ENCODE measurements around the gene EVC.

EVC gene

GRCh38 chr4:5693871-5694270 lies 17.1 kb upstream of the EVC start:
- TF ChIP-seq CTCF (IDR thresholded peaks at IDR 0.05; ENCODE audit: low read depth, low read length), result no peak
- no peak overlapping the region for H3K27ac ChIP-seq
- no peaks in the 10 kb centered on the region for H3K27me3 ChIP-seq (ENCODE audit: insufficient read depth, low read depth, severe bottlenecking)
- H3K4me3 ChIP-seq (ENCODE audit: low read depth, low read length), result no peak overlapping the region
- no peaks in the 10 kb centered on the region for H3K9me3 ChIP-seq (ENCODE audit: severe bottlenecking)
- no peaks in the 10 kb centered on the region for H3K36me3 ChIP-seq
- DNase-seq, result no peak

- no peak for DNase-seq
- H3K9me3 ChIP-seq (ENCODE audit: severe bottlenecking), result no peaks in the 10 kb centered on the region
- no peak overlapping the region for H3K4me3 ChIP-seq (ENCODE audit: low read depth, low read length)
- no peaks in the 10 kb centered on the region for H3K36me3 ChIP-seq
- H3K27me3 ChIP-seq (ENCODE audit: insufficient read depth, low read depth, severe bottlenecking), result no peaks in the 10 kb centered on the region
- no peak for TF ChIP-seq CTCF (IDR thresholded peaks at IDR 0.05; ENCODE audit: low read depth, low read length)
- H3K27ac ChIP-seq, result no peak overlapping the region
Measured at GRCh38 chr4:5696341-5696740, 14.7 kb upstream of the EVC start.

- H3K27ac ChIP-seq, result no peak overlapping the region
- peaks cover 4% of the 10 kb centered on the region for H3K9me3 ChIP-seq (ENCODE audit: severe bottlenecking)
- H3K36me3 ChIP-seq, result no peaks in the 10 kb centered on the region
- no peak for TF ChIP-seq CTCF (IDR thresholded peaks at IDR 0.05; ENCODE audit: low read depth, low read length)
- no peaks in the 10 kb centered on the region for H3K27me3 ChIP-seq (ENCODE audit: insufficient read depth, low read depth, severe bottlenecking)
- no peak for DNase-seq
- no peak overlapping the region for H3K4me3 ChIP-seq (ENCODE audit: low read depth, low read length)
Measured at GRCh38 chr4:5700459-5700858, 10.5 kb upstream of the EVC start.

- H3K27me3 ChIP-seq (ENCODE audit: insufficient read depth, low read depth, severe bottlenecking), result no peaks in the 10 kb centered on the region
- no peak overlapping the region for H3K27ac ChIP-seq
- H3K9me3 ChIP-seq (ENCODE audit: severe bottlenecking), result peaks cover 4% of the 10 kb centered on the region
- no peak for DNase-seq
- no peak for TF ChIP-seq CTCF (IDR thresholded peaks at IDR 0.05; ENCODE audit: low read depth, low read length)
- H3K4me3 ChIP-seq (ENCODE audit: low read depth, low read length), result no peak overlapping the region
- H3K36me3 ChIP-seq, result no peaks in the 10 kb centered on the region
Measured at GRCh38 chr4:5701971-5702370, 9.0 kb upstream of the EVC start.

- Histone ChIP-seq H3K36me3 (no peaks in the 10 kb centered on the region), H3K27me3 (ENCODE audit: insufficient read depth, low read depth, severe bottlenecking) (no peaks in the 10 kb centered on the region), H3K4me3 (ENCODE audit: low read depth, low read length) (no peak overlapping the region), H3K9me3 (ENCODE audit: severe bottlenecking) (peaks cover 4% of the 10 kb centered on the region), H3K27ac (no peak overlapping the region)
- no peak for DNase-seq
- TF ChIP-seq CTCF (IDR thresholded peaks at IDR 0.05; ENCODE audit: low read depth, low read length), result no peak
Measured at GRCh38 chr4:5703831-5704230, 7.2 kb upstream of the EVC start.

GRCh38 chr4:5704276-5704675 lies 6.7 kb upstream of the EVC start:
- no peak for TF ChIP-seq CTCF (IDR thresholded peaks at IDR 0.05; ENCODE audit: low read depth, low read length)
- no peaks in the 10 kb centered on the region for H3K27me3 ChIP-seq (ENCODE audit: insufficient read depth, low read depth, severe bottlenecking)
- H3K9me3 ChIP-seq (ENCODE audit: severe bottlenecking), result peaks cover 4% of the 10 kb centered on the region
- no peak for DNase-seq
- H3K27ac ChIP-seq, result no peak overlapping the region
- H3K4me3 ChIP-seq (ENCODE audit: low read depth, low read length), result no peak overlapping the region
- H3K36me3 ChIP-seq, result no peaks in the 10 kb centered on the region
